ENCODE measurements around the gene TAS2R41. TPM values are rescaled to one million over a fixed set of nuclear protein-coding genes. Genes with fewer than 3 reads are reported as not detected.

Gene TAS2R41
- total RNA-seq, 1 donor = not detected

DNA sequence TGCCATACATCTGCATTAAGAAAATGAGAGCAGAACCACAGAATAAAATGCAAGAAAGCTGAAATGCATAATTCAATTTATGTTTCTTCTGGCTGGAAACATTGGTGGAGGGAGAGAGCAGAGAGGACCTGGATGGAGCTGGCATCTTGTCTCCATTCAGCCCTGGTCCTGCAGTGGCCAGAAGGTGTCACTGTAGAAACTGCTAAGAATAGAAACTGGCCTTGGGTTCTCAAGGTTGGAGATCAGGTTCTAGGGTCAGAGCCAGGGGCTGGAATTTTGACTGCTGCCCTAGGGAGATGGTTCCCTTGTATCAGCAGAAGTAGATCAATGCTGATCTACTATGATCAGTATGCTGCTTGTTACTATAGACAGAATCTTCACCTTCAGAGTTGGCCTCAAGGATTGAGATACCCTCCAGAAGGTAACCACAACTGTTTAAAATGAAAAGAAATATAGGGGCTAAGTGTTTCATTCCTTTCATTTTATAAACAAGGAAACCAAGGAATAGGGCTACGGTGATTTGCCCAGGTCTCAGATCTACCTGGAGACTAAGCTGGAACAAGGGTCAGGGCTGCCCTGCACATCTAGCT, 13.1 kb downstream of the TAS2R41 start:
- H3K4me3 ChIP-seq (ENCODE audit: low read depth, low read length) = no peak overlapping the region
- TF ChIP-seq, protein P1, sequence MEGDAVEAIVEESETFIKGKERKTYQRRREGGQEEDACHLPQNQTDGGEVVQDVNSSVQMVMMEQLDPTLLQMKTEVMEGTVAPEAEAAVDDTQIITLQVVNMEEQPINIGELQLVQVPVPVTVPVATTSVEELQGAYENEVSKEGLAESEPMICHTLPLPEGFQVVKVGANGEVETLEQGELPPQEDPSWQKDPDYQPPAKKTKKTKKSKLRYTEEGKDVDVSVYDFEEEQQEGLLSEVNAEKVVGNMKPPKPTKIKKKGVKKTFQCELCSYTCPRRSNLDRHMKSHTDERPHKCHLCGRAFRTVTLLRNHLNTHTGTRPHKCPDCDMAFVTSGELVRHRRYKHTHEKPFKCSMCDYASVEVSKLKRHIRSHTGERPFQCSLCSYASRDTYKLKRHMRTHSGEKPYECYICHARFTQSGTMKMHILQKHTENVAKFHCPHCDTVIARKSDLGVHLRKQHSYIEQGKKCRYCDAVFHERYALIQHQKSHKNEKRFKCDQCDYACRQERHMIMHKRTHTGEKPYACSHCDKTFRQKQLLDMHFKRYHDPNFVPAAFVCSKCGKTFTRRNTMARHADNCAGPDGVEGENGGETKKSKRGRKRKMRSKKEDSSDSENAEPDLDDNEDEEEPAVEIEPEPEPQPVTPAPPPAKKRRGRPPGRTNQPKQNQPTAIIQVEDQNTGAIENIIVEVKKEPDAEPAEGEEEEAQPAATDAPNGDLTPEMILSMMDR (IDR thresholded peaks at IDR 0.05; ENCODE audit: insufficient read depth, low read depth, low read length) = peak; percentile 63
- DNase-seq (ENCODE audit: low read depth) = peak; percentile 25

DNA sequence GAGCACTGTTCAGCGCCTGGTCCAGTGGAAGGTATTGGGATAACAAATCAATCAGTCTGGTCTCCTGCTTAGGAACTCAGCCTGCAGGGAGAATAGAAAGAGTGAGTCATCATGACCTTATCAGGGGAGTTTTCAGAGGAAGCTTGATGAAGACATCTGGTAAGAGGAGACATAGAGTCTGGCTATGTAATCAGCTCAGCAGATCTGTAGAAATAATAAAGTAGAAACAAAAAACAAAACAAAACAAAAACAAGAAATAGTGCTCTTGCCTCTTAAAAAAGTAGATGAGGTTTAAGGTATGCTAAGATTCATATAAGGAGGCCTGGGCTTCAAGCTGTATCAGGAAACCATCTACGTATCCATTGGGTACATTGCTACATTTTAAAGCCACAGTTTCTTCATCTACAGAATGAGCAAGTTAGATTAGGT, 14.4 kb downstream of the TAS2R41 start:
- no peak overlapping the region for H3K4me3 ChIP-seq (ENCODE audit: low read depth, low read length)
- TF ChIP-seq, protein P1 (IDR thresholded peaks at IDR 0.05; ENCODE audit: insufficient read depth, low read depth, low read length) = no peak
- DNase-seq (ENCODE audit: low read depth) = peak; percentile 90

DNA sequence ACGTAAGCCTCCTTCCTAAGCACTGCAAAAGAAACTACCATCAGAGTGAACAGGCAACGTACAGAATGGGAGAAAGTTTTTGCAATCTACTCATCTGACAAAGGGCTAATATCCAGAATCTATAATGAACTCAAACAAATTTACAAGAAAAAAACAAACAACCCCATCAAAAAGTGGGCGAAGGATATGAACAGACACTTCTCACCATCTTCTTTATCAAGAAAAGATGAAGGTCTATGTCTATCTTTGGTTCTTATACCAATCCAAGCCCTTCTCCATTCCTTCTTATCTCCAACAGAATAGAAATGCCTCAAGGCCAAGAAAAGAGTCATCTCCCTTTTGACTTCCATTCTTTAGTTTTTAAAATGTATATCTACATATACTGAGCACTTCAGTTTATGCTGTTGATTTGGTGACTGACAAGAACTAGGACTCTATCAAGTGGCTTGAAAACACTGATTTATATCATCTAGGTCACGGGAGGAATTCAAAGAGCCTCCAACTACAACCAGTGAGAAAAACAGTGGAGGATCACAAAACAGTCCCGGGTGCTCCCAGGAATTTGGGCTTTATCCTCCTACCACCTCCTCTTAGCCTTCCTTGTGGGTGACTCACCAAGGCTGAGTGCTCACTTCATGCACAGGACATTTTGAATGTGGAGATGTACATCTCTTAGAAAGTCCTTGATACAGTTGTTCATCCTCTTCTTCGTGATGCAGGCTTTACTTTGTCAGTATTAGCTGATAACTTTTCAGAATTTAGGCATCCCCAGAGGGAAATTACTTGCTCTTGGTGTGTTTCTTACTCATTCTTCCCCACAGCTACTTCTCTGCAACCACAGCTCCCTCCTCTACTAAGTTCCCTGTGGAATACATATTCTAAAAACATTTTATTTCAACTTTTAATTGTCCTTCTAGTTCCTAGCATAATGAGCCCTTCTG, 15.4 kb downstream of the TAS2R41 start:
- DNase-seq (ENCODE audit: low read depth) = peak; percentile 49
- TF ChIP-seq, protein P1 (IDR thresholded peaks at IDR 0.05; ENCODE audit: insufficient read depth, low read depth, low read length) = no peak
- H3K4me3 ChIP-seq (ENCODE audit: low read depth, low read length) = no peak overlapping the region

DNA sequence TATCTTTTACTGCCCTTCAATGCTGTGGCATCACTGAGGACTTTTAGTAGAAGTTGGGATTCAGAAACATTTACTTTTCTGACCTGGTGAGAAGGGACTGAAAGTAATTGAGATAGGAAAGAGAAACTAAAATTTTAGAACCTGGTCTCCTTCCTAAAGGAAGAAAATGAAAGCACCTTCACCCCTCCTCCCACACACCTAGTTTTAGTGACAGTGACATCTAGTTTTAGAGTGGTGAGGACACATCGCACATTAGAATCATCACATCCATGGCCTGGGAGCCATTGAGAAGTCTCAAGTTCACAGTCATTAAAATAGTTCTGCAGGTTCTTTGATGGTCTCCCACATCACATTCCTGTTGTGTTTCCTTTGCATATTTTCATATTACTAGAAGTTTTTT, 16.1 kb downstream of the TAS2R41 start:
- no peak overlapping the region for H3K4me3 ChIP-seq (ENCODE audit: low read depth, low read length)
- TF ChIP-seq, protein P1 (IDR thresholded peaks at IDR 0.05; ENCODE audit: insufficient read depth, low read depth, low read length) = no peak
- no peak for DNase-seq (ENCODE audit: low read depth)

DNA sequence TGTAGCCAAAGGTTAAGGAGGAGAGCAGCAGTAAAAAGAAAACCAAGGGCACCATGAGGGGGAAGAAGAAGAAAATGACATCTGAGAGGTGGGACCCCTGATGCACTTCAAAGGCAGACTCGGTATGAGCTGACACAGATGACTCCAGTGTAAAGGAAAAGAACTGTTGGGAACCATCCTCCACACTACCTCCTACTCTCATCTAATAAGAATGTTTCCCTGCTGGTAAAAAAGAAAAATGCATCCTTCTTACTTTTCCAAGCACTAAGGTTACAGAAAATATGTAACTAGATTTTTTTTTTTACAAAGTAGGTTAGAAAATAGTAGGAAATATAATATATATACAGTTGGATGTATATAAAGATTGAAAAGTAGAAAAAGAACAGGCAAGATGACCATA, 16.9 kb downstream of the TAS2R41 start:
- no peak for DNase-seq (ENCODE audit: low read depth)
- H3K4me3 ChIP-seq (ENCODE audit: low read depth, low read length) = no peak overlapping the region
- TF ChIP-seq, protein P1 (IDR thresholded peaks at IDR 0.05; ENCODE audit: insufficient read depth, low read depth, low read length) = no peak

DNA sequence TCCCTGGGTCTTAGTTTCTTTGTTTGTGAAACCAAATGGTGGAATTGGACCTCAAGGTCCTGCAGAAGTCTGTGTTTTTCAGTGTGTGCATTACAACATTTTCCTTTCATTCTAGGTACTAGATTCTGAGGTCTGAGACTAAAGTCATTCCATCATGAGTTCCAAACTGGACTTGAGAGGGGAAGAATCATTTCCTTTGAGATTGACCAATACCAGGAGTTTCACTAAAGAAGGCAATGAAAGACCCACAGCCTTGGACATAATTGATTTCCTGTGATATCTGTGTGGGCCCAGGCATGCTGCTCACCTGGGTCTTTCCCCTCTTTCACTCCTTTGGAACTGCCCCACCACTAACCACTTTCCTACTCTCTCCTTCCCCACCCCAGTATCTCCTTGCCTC, 18.2 kb downstream of the TAS2R41 start:
- TF ChIP-seq, protein P1 (IDR thresholded peaks at IDR 0.05; ENCODE audit: insufficient read depth, low read depth, low read length) = no peak
- H3K4me3 ChIP-seq (ENCODE audit: low read depth, low read length) = no peak overlapping the region
- no peak for DNase-seq (ENCODE audit: low read depth)
